ENCODE results near the gene HES5.

DNA sequence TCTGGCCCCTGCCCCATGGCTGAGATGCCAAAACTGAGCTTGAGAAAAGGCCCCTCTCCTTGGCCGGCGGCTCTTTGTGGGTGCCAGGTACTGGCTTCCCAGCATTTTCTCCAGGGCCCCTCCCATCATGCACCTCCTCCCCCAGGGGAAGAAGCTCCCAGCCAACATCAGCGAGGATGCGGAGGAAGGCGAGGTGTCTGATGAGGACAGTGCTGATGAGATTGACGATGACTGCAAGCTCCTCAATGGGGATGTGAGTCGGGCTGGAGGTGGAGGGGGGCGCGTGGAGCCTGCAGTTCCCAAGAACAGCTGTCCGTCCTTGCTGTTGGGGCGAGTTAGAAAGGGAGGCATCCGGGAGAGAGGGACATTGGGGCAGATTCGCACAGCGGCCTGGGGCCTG is 40.4 kb downstream of the HES5 start:
- no peak for TF ChIP-seq CTCF (IDR thresholded peaks at IDR 0.05; ENCODE audit: extremely low read depth in 1 of 2, insufficient read depth in 1 of 2, low read depth in 1 of 2, low read length in 2 of 2)
- no peak for TF ChIP-seq POLR2AphosphoS5 (IDR thresholded peaks at IDR 0.05; ENCODE audit: insufficient read depth, low read depth, low read length)
- TF ChIP-seq FOS (IDR thresholded peaks at IDR 0.05; ENCODE audit: borderline replicate concordance, insufficient read depth, low read length): no peak
- TF ChIP-seq GATA2 (IDR thresholded peaks at IDR 0.05; ENCODE audit: insufficient read depth, insufficient read length, low read depth, low read length): no peak
- no peak for TF ChIP-seq POLR2A (IDR thresholded peaks at IDR 0.05; ENCODE audit: low read depth, low read length)
- no peak for TF ChIP-seq EZH2 (IDR thresholded peaks at IDR 0.05; ENCODE audit: borderline replicate concordance, low read depth, low read length, severe bottlenecking)
- TF ChIP-seq MYC (IDR thresholded peaks at IDR 0.05; ENCODE audit: low read depth, low read length): no peak
- no peak for TF ChIP-seq MAX (IDR thresholded peaks at IDR 0.05; ENCODE audit: insufficient read depth, insufficient read length)
- TF ChIP-seq JUN (IDR thresholded peaks at IDR 0.05; ENCODE audit: borderline replicate concordance, insufficient read depth, insufficient read length, low read depth): no peak

Data from endothelial cell of umbilical vein (primary cell).